GM23338 (cell line): ENCODE data around the gene COA7. TPM values are rescaled to one million over a fixed set of nuclear protein-coding genes. Genes with fewer than 3 reads are reported as not detected.

Experiments
- ATAC-seq: fragments of 200-7000 bp; cut with Tn5 transposase; 3 replicates; pipeline ENCODE4 v1.9.1; 2020
- DNase-seq: peaks from one replicate; pipeline ENCODE4 v3.0.0-alpha.2; 2015; ENCODE audit warnings: low spot score
- H2AFZ ChIP-seq: fragments of 200-600 bp; sonication (generic); 2 replicates; pipeline ENCODE4 v1.8.0; 2016; ENCODE audit warnings: antibody characterized with exemption, mild to moderate bottlenecking, moderate library complexity
- H3F3A ChIP-seq: fragments of 200-600 bp; sonication (generic); replicated peaks from 2 replicates; pipeline ENCODE4 v1.8.0; 2017; ENCODE audit warnings: antibody characterized with exemption, mixed run types, low read depth
- H3K27ac ChIP-seq: fragments of 200-600 bp; sonication (generic); 2 replicates; pipeline ENCODE4 v1.6.1; 2016; ENCODE audit warnings: low read depth
- H3K27me3 ChIP-seq: fragments of 200-600 bp; sonication (generic); 2 replicates; pipeline ENCODE4 v1.8.0; 2016; ENCODE audit warnings: mild to moderate bottlenecking, mixed run types, moderate library complexity; ENCODE audit not compliant: insufficient read depth
- H3K36me3 ChIP-seq: fragments of 200-600 bp; sonication (generic); 2 replicates; pipeline ENCODE4 v1.8.0; 2016; ENCODE audit warnings: mild to moderate bottlenecking; ENCODE audit not compliant: insufficient read depth
- H3K4me1 ChIP-seq: fragments of 200-600 bp; sonication (generic); 2 replicates; pipeline ENCODE4 v1.8.0; 2016; ENCODE audit warnings: mild to moderate bottlenecking, moderate library complexity; ENCODE audit not compliant: insufficient read depth
- H3K4me2 ChIP-seq: fragments of 200-600 bp; sonication (generic); 2 replicates; pipeline ENCODE4 v1.7.1; 2017; ENCODE audit warnings: mixed run types
- H3K4me3 ChIP-seq: fragments of 200-600 bp; sonication (generic); 2 replicates; pipeline ENCODE4 v1.6.1; 2016; ENCODE audit warnings: mixed run types
- H3K79me2 ChIP-seq: fragments of 200-600 bp; sonication (generic); replicated peaks from 2 replicates; pipeline ENCODE4 v1.8.0; 2017; ENCODE audit warnings: mild to moderate bottlenecking; ENCODE audit not compliant: insufficient read depth
- H3K9me2 ChIP-seq: fragments of 200-600 bp; sonication (generic); 2 replicates; pipeline ENCODE4 v1.8.0; 2017; ENCODE audit not compliant: insufficient read depth
- H4K20me1 ChIP-seq: fragments of 200-600 bp; sonication (generic); replicated peaks from 2 replicates; pipeline ENCODE4 v1.8.0; 2017; ENCODE audit warnings: mild to moderate bottlenecking; ENCODE audit not compliant: insufficient read depth
- H3K27ac Mint-ChIP-seq: 2 replicates; pipeline ENCODE4 v1.8.0; 2020; ENCODE audit warnings: inconsistent platforms, mild to moderate bottlenecking, moderate library complexity, mixed read lengths
- H3K27me3 Mint-ChIP-seq: 3 replicates; pipeline ENCODE4 v1.8.0; 2022; ENCODE audit warnings: low read depth, mild to moderate bottlenecking, moderate library complexity, mixed read lengths, inconsistent platforms; ENCODE audit not compliant: insufficient read depth, poor library complexity
- H3K36me3 Mint-ChIP-seq: 3 replicates; pipeline ENCODE4 v1.8.0; 2021; ENCODE audit warnings: low read depth, mild to moderate bottlenecking, inconsistent platforms, moderate library complexity, mixed read lengths
- H3K4me1 Mint-ChIP-seq: 3 replicates; pipeline ENCODE4 v1.8.0; 2020; ENCODE audit warnings: mild to moderate bottlenecking, inconsistent platforms, mixed read lengths
- H3K4me3 Mint-ChIP-seq: 3 replicates; pipeline ENCODE4 v1.8.0; 2021; ENCODE audit warnings: moderate library complexity, mild to moderate bottlenecking, inconsistent platforms, mixed read lengths
- H3K9me3 Mint-ChIP-seq: 3 replicates; pipeline ENCODE4 v1.8.0; 2020; ENCODE audit warnings: moderate library complexity, mild to moderate bottlenecking, inconsistent platforms, mixed read lengths
- CREB1 ChIP-seq: fragments of 250-450 bp; sonication (Bioruptor Pico); IDR thresholded peaks from 2 replicates; pipeline ENCODE4 v1.5.0; 2020; ENCODE audit warnings: low read depth, mild to moderate bottlenecking, moderate library complexity
- EZH2 ChIP-seq: fragments of 200-600 bp; sonication (generic); IDR thresholded peaks from one replicate; pipeline ENCODE4 v1.8.0; 2017; ENCODE audit warnings: antibody characterized with exemption, mild to moderate bottlenecking, low read depth; ENCODE audit not compliant: unreplicated experiment
- EZH2phosphoT487 ChIP-seq: fragments of 200-600 bp; sonication (generic); IDR thresholded peaks from one replicate; pipeline ENCODE4 v1.8.1; 2018; ENCODE audit warnings: antibody characterized with exemption; ENCODE audit not compliant: unreplicated experiment
- JUNB ChIP-seq: IDR thresholded peaks from one replicate; pipeline ENCODE4 v1.6.1; 2016; ENCODE audit warnings: antibody characterized with exemption; ENCODE audit not compliant: unreplicated experiment
- NANOG ChIP-seq: IDR thresholded peaks from 2 replicates; pipeline ENCODE4 v1.6.1; 2016; ENCODE audit warnings: antibody characterized with exemption, borderline replicate concordance
- POLR2AphosphoS5 ChIP-seq: IDR thresholded peaks from 2 replicates; pipeline ENCODE4 v1.6.1; 2016; ENCODE audit warnings: antibody characterized with exemption, low read depth
- STAT1 ChIP-seq: IDR thresholded peaks from one replicate; pipeline ENCODE4 v1.6.1; 2016; ENCODE audit warnings: antibody characterized with exemption; ENCODE audit not compliant: unreplicated experiment
- ZNF114 ChIP-seq: fragments of 250-450 bp; sonication (Bioruptor Pico); IDR thresholded peaks from 2 replicates; pipeline ENCODE4 v1.5.0; 2020; ENCODE audit warnings: mild to moderate bottlenecking, moderate library complexity
- ZNF331 ChIP-seq: fragments of 250-450 bp; sonication (Bioruptor Pico); IDR thresholded peaks from 2 replicates; pipeline ENCODE4 v1.5.0; 2020; ENCODE audit warnings: low read depth, mild to moderate bottlenecking, moderate library complexity
- ZNF462 ChIP-seq: fragments of 250-450 bp; sonication (Bioruptor Pico); IDR thresholded peaks from 2 replicates; pipeline ENCODE4 v1.5.0; 2020; ENCODE audit warnings: mild to moderate bottlenecking, moderate library complexity
- polyA plus RNA-seq: library from polyadenylated mRNA; unstranded; fragments of >200 nt; fragmentation: Nextera tagmentation; extraction: Ambion mirVana; gene quantifications from 2 replicates; pipeline ENCODE4 v1.2.1, GENCODE V29; 2016
- total RNA-seq: library from RNA; depleted of rRNA; stranded (reverse); fragments of >200 nt; shearing (Covaris generic); gene quantifications from 2 replicates; pipeline ENCODE4 v1.2.3, GENCODE V29; 2014
- TF ChIP-seq, protein P1 (sequence below): IDR thresholded peaks from 2 replicates; pipeline ENCODE4 v1.6.1; 2016; ENCODE audit warnings: antibody characterized with exemption
- TF ChIP-seq, protein P2 (sequence below): IDR thresholded peaks from one replicate; pipeline ENCODE4 v1.6.1; 2018; ENCODE audit warnings: antibody characterized with exemption; ENCODE audit not compliant: unreplicated experiment
- TF ChIP-seq, protein P3 (sequence below), 2 experiments: fragments of 200-600 bp in 1 of 2; sonication (generic) in 1 of 2; conservative IDR thresholded peaks; 2 replicates each; pipeline versions ENCODE4 v1.5.1 to v1.6.1; 2016 to 2017; ENCODE audit warnings: antibody characterized with exemption in 2 of 2, low read depth in 2 of 2, mild to moderate bottlenecking in 2 of 2, moderate library complexity in 1 of 2

The COA7 gene
- total and polyA plus RNA-seq, 2 experiments from 2014 or later = 19.7 to 27.5 TPM

DNA sequence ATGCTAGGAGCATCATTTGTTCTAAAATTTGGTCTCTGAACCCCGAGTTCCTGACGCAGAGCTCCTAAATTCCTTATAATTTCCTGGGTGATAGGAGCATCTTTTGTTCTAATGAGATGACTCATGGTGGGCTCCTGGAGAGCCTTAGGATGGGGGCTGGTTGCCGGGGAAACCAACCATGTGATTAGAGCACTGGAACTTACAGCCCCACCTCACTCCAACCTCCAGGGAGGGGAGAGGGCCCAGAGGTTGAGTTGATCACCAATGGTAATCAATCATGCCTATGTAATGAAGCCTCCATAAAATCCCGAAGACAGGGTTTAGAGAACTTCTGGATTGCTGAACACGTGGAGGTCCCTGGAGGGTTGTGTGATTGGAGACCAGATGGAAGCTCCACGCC, 57.5 kb downstream of the COA7 start:
- H3K27me3 ChIP-seq = no peaks in the 10 kb centered on the region
- peaks cover 6% of the 10 kb centered on the region for H3K4me1 Mint-ChIP-seq
- TF ChIP-seq POLR2AphosphoS5 (no peak), JUNB (no peak), EZH2phosphoT487 (no peak), ZNF114 (CRISPR knock-in tag) (no peak), EZH2 (no peak), ZNF462 (CRISPR knock-in tag) (no peak), CREB1 (CRISPR knock-in tag) (no peak), STAT1 (no peak), ZNF331 (CRISPR knock-in tag) (no peak), NANOG (no peak)
- TF ChIP-seq, protein P1, sequence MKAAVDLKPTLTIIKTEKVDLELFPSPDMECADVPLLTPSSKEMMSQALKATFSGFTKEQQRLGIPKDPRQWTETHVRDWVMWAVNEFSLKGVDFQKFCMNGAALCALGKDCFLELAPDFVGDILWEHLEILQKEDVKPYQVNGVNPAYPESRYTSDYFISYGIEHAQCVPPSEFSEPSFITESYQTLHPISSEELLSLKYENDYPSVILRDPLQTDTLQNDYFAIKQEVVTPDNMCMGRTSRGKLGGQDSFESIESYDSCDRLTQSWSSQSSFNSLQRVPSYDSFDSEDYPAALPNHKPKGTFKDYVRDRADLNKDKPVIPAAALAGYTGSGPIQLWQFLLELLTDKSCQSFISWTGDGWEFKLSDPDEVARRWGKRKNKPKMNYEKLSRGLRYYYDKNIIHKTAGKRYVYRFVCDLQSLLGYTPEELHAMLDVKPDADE = no peak
- TF ChIP-seq, protein P2, sequence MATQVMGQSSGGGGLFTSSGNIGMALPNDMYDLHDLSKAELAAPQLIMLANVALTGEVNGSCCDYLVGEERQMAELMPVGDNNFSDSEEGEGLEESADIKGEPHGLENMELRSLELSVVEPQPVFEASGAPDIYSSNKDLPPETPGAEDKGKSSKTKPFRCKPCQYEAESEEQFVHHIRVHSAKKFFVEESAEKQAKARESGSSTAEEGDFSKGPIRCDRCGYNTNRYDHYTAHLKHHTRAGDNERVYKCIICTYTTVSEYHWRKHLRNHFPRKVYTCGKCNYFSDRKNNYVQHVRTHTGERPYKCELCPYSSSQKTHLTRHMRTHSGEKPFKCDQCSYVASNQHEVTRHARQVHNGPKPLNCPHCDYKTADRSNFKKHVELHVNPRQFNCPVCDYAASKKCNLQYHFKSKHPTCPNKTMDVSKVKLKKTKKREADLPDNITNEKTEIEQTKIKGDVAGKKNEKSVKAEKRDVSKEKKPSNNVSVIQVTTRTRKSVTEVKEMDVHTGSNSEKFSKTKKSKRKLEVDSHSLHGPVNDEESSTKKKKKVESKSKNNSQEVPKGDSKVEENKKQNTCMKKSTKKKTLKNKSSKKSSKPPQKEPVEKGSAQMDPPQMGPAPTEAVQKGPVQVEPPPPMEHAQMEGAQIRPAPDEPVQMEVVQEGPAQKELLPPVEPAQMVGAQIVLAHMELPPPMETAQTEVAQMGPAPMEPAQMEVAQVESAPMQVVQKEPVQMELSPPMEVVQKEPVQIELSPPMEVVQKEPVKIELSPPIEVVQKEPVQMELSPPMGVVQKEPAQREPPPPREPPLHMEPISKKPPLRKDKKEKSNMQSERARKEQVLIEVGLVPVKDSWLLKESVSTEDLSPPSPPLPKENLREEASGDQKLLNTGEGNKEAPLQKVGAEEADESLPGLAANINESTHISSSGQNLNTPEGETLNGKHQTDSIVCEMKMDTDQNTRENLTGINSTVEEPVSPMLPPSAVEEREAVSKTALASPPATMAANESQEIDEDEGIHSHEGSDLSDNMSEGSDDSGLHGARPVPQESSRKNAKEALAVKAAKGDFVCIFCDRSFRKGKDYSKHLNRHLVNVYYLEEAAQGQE = no peak
- TF ChIP-seq, protein P3, sequence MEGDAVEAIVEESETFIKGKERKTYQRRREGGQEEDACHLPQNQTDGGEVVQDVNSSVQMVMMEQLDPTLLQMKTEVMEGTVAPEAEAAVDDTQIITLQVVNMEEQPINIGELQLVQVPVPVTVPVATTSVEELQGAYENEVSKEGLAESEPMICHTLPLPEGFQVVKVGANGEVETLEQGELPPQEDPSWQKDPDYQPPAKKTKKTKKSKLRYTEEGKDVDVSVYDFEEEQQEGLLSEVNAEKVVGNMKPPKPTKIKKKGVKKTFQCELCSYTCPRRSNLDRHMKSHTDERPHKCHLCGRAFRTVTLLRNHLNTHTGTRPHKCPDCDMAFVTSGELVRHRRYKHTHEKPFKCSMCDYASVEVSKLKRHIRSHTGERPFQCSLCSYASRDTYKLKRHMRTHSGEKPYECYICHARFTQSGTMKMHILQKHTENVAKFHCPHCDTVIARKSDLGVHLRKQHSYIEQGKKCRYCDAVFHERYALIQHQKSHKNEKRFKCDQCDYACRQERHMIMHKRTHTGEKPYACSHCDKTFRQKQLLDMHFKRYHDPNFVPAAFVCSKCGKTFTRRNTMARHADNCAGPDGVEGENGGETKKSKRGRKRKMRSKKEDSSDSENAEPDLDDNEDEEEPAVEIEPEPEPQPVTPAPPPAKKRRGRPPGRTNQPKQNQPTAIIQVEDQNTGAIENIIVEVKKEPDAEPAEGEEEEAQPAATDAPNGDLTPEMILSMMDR (conservative IDR thresholded peaks at IDR 0.05; ENCODE audit: low read depth in 2 of 2) = no peak
- H3K36me3 Mint-ChIP-seq = no peaks in the 10 kb centered on the region; the same call in 2 of the 3 replicates
- H3F3A ChIP-seq = no peaks in the 10 kb centered on the region
- no peaks in the 10 kb centered on the region for H3K79me2 ChIP-seq
- H3K4me1 ChIP-seq = peaks cover 7% of the 10 kb centered on the region; the same call in 1 of the 2 replicates
- no peak overlapping the region for H3K27ac Mint-ChIP-seq
- no peak overlapping the region for H2AFZ ChIP-seq
- peaks cover 11% of the 10 kb centered on the region for H3K27me3 Mint-ChIP-seq
- H3K9me3 Mint-ChIP-seq = no peaks in the 10 kb centered on the region
- H3K27ac ChIP-seq = no peak overlapping the region
- no peaks in the 10 kb centered on the region for H3K36me3 ChIP-seq
- H4K20me1 ChIP-seq = no peaks in the 10 kb centered on the region
- no peaks in the 10 kb centered on the region for H3K9me2 ChIP-seq
- ATAC-seq (no peak), DNase-seq (no peak)
- no peak overlapping the region for H3K4me3 Mint-ChIP-seq
- H3K4me3 ChIP-seq = no peak overlapping the region
- no peak overlapping the region for H3K4me2 ChIP-seq
